Panc1 (cell line): ENCODE data around the gene FECH. TPM values are rescaled to one million over a fixed set of nuclear protein-coding genes. Genes with fewer than 3 reads are reported as not detected.

Experiments used
- ATAC-seq: fragments of 200-7000 bp; cut with Tn5 transposase; 2 replicates; pipeline ENCODE4 v1.9.1; 2020; ENCODE audit warnings: mild to moderate bottlenecking, moderate library complexity
- BruUV-seq: library from RNA; stranded (reverse); fragments of 400-500 nt; replicated peaks from 2 replicates; lab custom pipeline; 2021; lab: Mats Ljungman, UMichigan
- CTCF ChIA-PET: fragments of 300-600 bp; sonication (Branson Sonifier 250); formaldehyde crosslinking; loops from one replicate; lab custom pipeline; 2022; ENCODE audit warnings: antibody characterized with exemption; lab: Charles Lee
- POLR2A ChIA-PET: fragments of 300-600 bp; sonication (Branson Sonifier 250); formaldehyde crosslinking; loops from one replicate; lab custom pipeline; 2022; ENCODE audit warnings: antibody characterized with exemption; lab: Charles Lee
- DNase-seq: peaks from one replicate; pipeline ENCODE4 v3.0.0-alpha.2; 2010; ENCODE audit warnings: low read depth, low spot score
- H3K27ac ChIP-seq: 2 replicates; pipeline ENCODE4 v1.5.1; 2011; ENCODE audit warnings: mild to moderate bottlenecking, low read length, inconsistent platforms
- H3K27me3 ChIP-seq: fragments of 200-500 bp; sonication (Bioruptor generic); 2 replicates; pipeline ENCODE4 v1.6.0; 2014; ENCODE audit warnings: low read length, inconsistent platforms; ENCODE audit not compliant: control insufficient read depth, insufficient read depth
- H3K36me3 ChIP-seq: fragments of 200-500 bp; sonication (Bioruptor generic); 2 replicates; pipeline ENCODE4 v1.5.1; 2014; ENCODE audit warnings: inconsistent platforms, mild to moderate bottlenecking, low read length, moderate library complexity; ENCODE audit not compliant: control insufficient read depth, insufficient read depth
- H3K4me1 ChIP-seq: 2 replicates; pipeline ENCODE4 v1.5.1; 2011; ENCODE audit warnings: inconsistent platforms, mild to moderate bottlenecking, low read length, moderate library complexity; ENCODE audit not compliant: control insufficient read depth, insufficient read depth
- H3K4me3 ChIP-seq, 2 experiments: 2 replicates each; pipeline ENCODE4 v1.5.1; 2011 to 2012; ENCODE audit warnings: low read depth in 2 of 2, low read length in 2 of 2, mild to moderate bottlenecking in 2 of 2, inconsistent platforms in 1 of 2, moderate library complexity in 1 of 2
- H3K9me3 ChIP-seq: fragments of 200-500 bp; sonication (Bioruptor generic); 2 replicates; pipeline ENCODE4 v1.5.1; 2014; ENCODE audit warnings: low read depth, mild to moderate bottlenecking, inconsistent platforms, low read length, moderate library complexity; ENCODE audit not compliant: control insufficient read depth, insufficient read depth
- POLR2AphosphoS5 ChIP-seq: IDR thresholded peaks from 2 replicates; pipeline ENCODE4 v1.6.1; 2012; ENCODE audit warnings: mild to moderate bottlenecking, low read depth, low read length, moderate library complexity
- SIN3A ChIP-seq: IDR thresholded peaks from 2 replicates; pipeline ENCODE4 v1.6.1; 2012; ENCODE audit warnings: low read depth, mild to moderate bottlenecking, low read length, moderate library complexity, borderline replicate concordance; ENCODE audit not compliant: insufficient read depth
- TCF7L2 ChIP-seq: IDR thresholded peaks from 2 replicates; pipeline ENCODE4 v1.6.1; 2011; ENCODE audit warnings: mild to moderate bottlenecking, low read depth, low read length, inconsistent platforms
- in situ Hi-C: cut with HindIII; loops from 2 replicates; pipeline ENCODE4 v1.10.0; 2016; ENCODE audit warnings: low sequenced_read_pairs, low pct_unique_long_range_greater_than_20kb
- intact Hi-C: fragments of 100-400 bp; cut with micrococcal nuclease; formaldehyde crosslinking; loops from one replicate; pipeline ENCODE4 v1.10.0; 2022; ENCODE audit not compliant: unreplicated experiment
- total RNA-seq: library from RNA; stranded (reverse); gene quantifications from one replicate; pipeline ENCODE4 v1.2.1, GENCODE V29; 2021; ENCODE audit not compliant: unreplicated experiment
- TF ChIP-seq, protein P1 (sequence below): fragments of 450-650 bp; IDR thresholded peaks from 2 replicates; pipeline ENCODE4 v1.5.1; 2017; ENCODE audit warnings: mild to moderate bottlenecking
- TF ChIP-seq, protein P2 (sequence below), 2 experiments: IDR thresholded peaks; 2 replicates each; pipeline ENCODE4 v1.6.1; 2011 to 2012; ENCODE audit warnings: low read depth in 2 of 2, control low read depth in 1 of 2, low read length in 1 of 2, mild to moderate bottlenecking in 1 of 2, moderate library complexity in 1 of 2; ENCODE audit not compliant: insufficient read depth in 1 of 2

The FECH gene
- total RNA-seq, 1 experiment from 2014 or later: 25.2 TPM

DNA sequence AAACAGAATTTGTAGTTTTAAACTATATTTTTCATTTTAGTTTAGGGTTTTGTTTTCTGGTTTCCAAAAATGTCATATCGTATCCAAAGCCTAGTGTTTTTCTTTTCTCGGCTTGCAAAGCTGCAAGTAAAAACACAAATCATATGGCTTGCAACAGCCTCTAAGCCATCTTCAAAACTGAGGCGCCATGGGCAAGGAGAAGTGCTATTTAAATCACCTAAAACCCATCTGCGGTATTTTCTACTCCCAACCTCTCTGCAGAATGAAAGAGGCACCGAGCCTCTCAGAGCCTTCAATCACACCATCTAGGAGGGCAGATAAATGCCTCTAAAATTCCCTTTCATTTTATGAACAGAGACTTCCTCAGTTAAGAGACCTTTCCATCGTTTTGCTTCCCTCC, 25.2 kb downstream of the FECH start:
- ChIA-PET CTCF (no interaction called here), POLR2A (no interaction called here)
- Histone ChIP-seq H3K4me1 (no peaks in the 10 kb centered on the region), H3K4me3 (no peak overlapping the region), H3K36me3 (no peaks in the 10 kb centered on the region), H3K9me3 (no peaks in the 10 kb centered on the region), H3K27ac (no peak overlapping the region), H3K27me3 (no peaks in the 10 kb centered on the region)
- ATAC-seq: no peak
- intact Hi-C loops (no loop called here), in situ Hi-C loops (no loop called here)
- TF ChIP-seq, protein P1, sequence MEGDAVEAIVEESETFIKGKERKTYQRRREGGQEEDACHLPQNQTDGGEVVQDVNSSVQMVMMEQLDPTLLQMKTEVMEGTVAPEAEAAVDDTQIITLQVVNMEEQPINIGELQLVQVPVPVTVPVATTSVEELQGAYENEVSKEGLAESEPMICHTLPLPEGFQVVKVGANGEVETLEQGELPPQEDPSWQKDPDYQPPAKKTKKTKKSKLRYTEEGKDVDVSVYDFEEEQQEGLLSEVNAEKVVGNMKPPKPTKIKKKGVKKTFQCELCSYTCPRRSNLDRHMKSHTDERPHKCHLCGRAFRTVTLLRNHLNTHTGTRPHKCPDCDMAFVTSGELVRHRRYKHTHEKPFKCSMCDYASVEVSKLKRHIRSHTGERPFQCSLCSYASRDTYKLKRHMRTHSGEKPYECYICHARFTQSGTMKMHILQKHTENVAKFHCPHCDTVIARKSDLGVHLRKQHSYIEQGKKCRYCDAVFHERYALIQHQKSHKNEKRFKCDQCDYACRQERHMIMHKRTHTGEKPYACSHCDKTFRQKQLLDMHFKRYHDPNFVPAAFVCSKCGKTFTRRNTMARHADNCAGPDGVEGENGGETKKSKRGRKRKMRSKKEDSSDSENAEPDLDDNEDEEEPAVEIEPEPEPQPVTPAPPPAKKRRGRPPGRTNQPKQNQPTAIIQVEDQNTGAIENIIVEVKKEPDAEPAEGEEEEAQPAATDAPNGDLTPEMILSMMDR: no peak
- TF ChIP-seq TCF7L2 (no peak), POLR2AphosphoS5 (no peak), SIN3A (no peak)
- TF ChIP-seq, protein P2, sequence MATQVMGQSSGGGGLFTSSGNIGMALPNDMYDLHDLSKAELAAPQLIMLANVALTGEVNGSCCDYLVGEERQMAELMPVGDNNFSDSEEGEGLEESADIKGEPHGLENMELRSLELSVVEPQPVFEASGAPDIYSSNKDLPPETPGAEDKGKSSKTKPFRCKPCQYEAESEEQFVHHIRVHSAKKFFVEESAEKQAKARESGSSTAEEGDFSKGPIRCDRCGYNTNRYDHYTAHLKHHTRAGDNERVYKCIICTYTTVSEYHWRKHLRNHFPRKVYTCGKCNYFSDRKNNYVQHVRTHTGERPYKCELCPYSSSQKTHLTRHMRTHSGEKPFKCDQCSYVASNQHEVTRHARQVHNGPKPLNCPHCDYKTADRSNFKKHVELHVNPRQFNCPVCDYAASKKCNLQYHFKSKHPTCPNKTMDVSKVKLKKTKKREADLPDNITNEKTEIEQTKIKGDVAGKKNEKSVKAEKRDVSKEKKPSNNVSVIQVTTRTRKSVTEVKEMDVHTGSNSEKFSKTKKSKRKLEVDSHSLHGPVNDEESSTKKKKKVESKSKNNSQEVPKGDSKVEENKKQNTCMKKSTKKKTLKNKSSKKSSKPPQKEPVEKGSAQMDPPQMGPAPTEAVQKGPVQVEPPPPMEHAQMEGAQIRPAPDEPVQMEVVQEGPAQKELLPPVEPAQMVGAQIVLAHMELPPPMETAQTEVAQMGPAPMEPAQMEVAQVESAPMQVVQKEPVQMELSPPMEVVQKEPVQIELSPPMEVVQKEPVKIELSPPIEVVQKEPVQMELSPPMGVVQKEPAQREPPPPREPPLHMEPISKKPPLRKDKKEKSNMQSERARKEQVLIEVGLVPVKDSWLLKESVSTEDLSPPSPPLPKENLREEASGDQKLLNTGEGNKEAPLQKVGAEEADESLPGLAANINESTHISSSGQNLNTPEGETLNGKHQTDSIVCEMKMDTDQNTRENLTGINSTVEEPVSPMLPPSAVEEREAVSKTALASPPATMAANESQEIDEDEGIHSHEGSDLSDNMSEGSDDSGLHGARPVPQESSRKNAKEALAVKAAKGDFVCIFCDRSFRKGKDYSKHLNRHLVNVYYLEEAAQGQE (IDR thresholded peaks at IDR 0.05; ENCODE audit: insufficient read depth in 1 of 2, low read depth in 2 of 2, low read length in 1 of 2): no peak
- DNase-seq: no peak
- no TSS peak for BruUV-seq

DNA sequence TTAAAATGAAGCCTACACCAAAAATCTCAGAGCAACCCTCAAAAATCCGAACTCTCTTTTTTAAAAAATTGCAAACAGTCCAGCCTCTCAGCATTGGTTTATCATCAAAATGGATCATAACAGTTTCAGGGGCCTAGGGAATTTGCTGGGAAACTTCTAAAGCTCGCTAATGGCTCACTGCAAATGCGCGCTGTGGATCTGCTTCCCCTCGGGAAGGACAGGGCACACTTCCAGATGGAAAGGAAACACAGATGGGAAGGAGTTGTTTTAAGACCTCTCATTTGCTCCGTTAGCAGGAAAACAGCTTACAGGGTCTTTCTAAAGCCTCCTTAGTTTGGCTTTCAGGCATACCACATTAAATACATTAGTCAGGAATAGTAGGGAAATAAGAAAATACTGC, 27.2 kb downstream of the FECH start:
- CTCF ChIA-PET: no interaction called here
- no peaks in the 10 kb centered on the region for H3K9me3 ChIP-seq
- BruUV-seq: no TSS peak
- no peaks in the 10 kb centered on the region for H3K4me1 ChIP-seq
- ATAC-seq: no peak
- no peak overlapping the region for H3K27ac ChIP-seq
- H3K36me3 ChIP-seq: no peaks in the 10 kb centered on the region
- no peak overlapping the region for H3K4me3 ChIP-seq
- intact Hi-C loops (no loop called here), in situ Hi-C loops (no loop called here)
- DNase-seq: no peak
- TF ChIP-seq TCF7L2 (no peak), SIN3A (no peak), POLR2AphosphoS5 (no peak)
- TF ChIP-seq, protein P1: no peak
- TF ChIP-seq, protein P2 (IDR thresholded peaks at IDR 0.05; ENCODE audit: insufficient read depth in 1 of 2, low read depth in 2 of 2, low read length in 1 of 2): no peak
- POLR2A ChIA-PET: no interaction called here
- no peaks in the 10 kb centered on the region for H3K27me3 ChIP-seq
